NB4 (cell line): ENCODE measurements around the gene ERI2.

ENCODE experiments used
- CTCF ChIP-seq: IDR thresholded peaks from one replicate; pipeline ENCODE4 v1.5.1; 2012; ENCODE audit warnings: low read depth, low read length
- MAX ChIP-seq: IDR thresholded peaks from 2 replicates; pipeline ENCODE4 v1.6.1; 2011; ENCODE audit warnings: low read depth, low read length
- MYC ChIP-seq: IDR thresholded peaks from 2 replicates; pipeline ENCODE4 v1.6.1; 2011; ENCODE audit warnings: low read depth, low read length
- POLR2A ChIP-seq: IDR thresholded peaks from 2 replicates; pipeline ENCODE4 v1.6.1; 2011; ENCODE audit warnings: mild to moderate bottlenecking; ENCODE audit not compliant: insufficient read length; ENCODE audit errors: extremely low read depth

GRCh38 chr16:20803561-20804214 lies 2.6 kb downstream of the ERI2 start:
- no peak for TF ChIP-seq CTCF
- TF ChIP-seq POLR2A, result no peak
- TF ChIP-seq MYC, result no peak
- no peak for TF ChIP-seq MAX
